Measurements from ENCODE around the gene ENTPD5.
"Not testable (repeated sequence)": the region's sequence is repeated elsewhere in the genome, so short reads cannot be mapped to it uniquely, and the experiment has no call there.

Gene ENTPD5

GRCh38 chr14:73924337-73924736, 94.8 kb downstream of the ENTPD5 start:
- no peak for TF ChIP-seq CTCF (IDR thresholded peaks at IDR 0.05; ENCODE audit: control insufficient read depth, extremely low read depth, insufficient read depth)
- DNase-seq (ENCODE audit: low read depth), result no peak
- H3K4me3 ChIP-seq (ENCODE audit: low read depth, low read length), result no peak overlapping the region

- H3K4me3 ChIP-seq (ENCODE audit: low read depth, low read length); DNase-seq (ENCODE audit: low read depth): not testable (repeated sequence)
Measured at GRCh38 chr14:73919457-73919856, 99.6 kb downstream of the ENTPD5 start.

GRCh38 chr14:73916324-73916723, 102.8 kb downstream of the ENTPD5 start:
- no peak for DNase-seq (ENCODE audit: low read depth)

GRCh38 chr14:73913256-73913655, 105.8 kb downstream of the ENTPD5 start:
- no peak overlapping the region for H3K4me3 ChIP-seq (ENCODE audit: low read depth, low read length)
- DNase-seq (ENCODE audit: low read depth), result no peak
- no peak for TF ChIP-seq CTCF (IDR thresholded peaks at IDR 0.05; ENCODE audit: control insufficient read depth, extremely low read depth, insufficient read depth)

More at GRCh38 chr14:73916324-73916723, 102.8 kb downstream of the ENTPD5 start:
- H3K4me3 ChIP-seq (ENCODE audit: low read depth, low read length), result no peak overlapping the region
- TF ChIP-seq CTCF (IDR thresholded peaks at IDR 0.05; ENCODE audit: control insufficient read depth, extremely low read depth, insufficient read depth), result no peak

GRCh38 chr14:73909681-73910080, 109.4 kb downstream of the ENTPD5 start:
- DNase-seq (ENCODE audit: low read depth), result no peak
- H3K4me3 ChIP-seq (ENCODE audit: low read depth, low read length), result no peak overlapping the region
- no peak for TF ChIP-seq CTCF (IDR thresholded peaks at IDR 0.05; ENCODE audit: control insufficient read depth, extremely low read depth, insufficient read depth)
